Measurements from ENCODE around the gene PFKL.

The PFKL gene

GRCh38 chr21:44363278-44363677, 63.4 kb downstream of the PFKL start:
- no peak for DNase-seq (ENCODE audit: low read depth in 2 of 2)

- no peak for DNase-seq (ENCODE audit: low read depth in 2 of 2)
Observed at GRCh38 chr21:44364151-44365053, 64.5 kb downstream of the PFKL start.

DNA sequence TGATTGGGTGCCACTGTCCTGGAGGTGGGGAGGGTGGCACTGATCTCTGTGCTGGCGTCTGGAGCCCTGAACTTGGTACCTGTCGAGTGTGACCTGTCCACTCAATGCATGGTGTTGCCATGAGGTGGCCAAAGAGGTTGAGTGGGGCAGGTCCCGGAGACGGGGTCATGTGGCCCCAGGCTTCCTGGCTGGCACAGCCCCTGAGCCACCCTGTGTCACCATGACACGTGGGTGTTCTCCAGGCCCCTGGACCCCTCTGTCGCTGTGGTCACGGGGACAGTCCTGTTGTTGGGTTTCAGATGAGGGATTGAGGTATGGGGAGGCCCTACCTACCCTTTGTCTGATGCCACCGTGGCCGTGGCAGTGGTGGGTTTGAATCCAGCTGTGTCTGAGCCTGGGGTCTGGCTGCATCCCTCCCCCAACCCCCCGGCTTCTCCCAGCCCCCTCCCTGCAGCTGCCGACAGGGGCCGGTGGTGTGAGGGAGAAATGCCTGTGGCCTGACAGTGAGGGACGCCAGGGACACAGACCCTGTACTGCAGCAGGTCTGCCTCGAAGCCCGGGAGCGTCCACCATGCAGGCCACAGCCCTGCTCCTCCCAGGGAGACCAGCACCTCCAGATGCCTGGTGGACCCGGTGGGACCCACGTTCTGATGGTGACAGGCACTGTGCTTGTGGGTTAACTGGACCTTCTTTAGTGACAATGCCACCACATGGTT, 65.6 kb downstream of the PFKL start:
- DNase-seq (ENCODE audit: low read depth in 2 of 2) = no peak

- no peak for DNase-seq (ENCODE audit: low read depth in 2 of 2)
Observed at GRCh38 chr21:44365967-44366585, 66.2 kb downstream of the PFKL start.

DNA sequence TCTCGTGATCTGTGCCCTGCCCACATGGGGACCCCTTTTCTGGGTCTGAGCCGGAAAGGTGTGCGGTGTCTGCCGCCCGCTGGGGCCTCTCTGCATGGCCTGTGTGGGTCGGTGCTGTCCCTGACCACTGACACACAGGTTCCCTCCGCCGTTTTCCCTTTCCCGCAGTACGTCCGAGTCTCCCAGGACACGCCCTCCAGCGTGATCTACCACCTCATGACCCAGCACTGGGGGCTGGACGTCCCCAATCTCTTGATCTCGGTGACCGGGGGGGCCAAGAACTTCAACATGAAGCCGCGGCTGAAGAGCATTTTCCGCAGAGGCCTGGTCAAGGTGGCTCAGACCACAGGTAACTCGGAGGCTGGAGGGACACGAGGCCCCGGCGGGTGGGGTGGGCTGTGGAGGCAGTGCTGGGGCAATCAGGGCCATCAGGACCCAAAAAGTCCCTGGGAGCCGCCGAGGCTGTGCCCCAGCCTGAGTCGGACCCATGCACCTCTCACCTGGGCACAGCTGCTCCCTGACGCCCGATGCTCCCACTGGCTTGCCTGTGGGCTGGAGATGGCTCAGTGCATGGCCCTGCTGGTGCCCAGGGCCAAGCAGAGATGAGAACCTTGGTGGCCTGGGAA, 66.8 kb downstream of the PFKL start:
- no peak for DNase-seq (ENCODE audit: low read depth in 2 of 2)

GRCh38 chr21:44368711-44369446, 69.0 kb downstream of the PFKL start:
- no peak for DNase-seq (ENCODE audit: low read depth in 2 of 2)

DNA sequence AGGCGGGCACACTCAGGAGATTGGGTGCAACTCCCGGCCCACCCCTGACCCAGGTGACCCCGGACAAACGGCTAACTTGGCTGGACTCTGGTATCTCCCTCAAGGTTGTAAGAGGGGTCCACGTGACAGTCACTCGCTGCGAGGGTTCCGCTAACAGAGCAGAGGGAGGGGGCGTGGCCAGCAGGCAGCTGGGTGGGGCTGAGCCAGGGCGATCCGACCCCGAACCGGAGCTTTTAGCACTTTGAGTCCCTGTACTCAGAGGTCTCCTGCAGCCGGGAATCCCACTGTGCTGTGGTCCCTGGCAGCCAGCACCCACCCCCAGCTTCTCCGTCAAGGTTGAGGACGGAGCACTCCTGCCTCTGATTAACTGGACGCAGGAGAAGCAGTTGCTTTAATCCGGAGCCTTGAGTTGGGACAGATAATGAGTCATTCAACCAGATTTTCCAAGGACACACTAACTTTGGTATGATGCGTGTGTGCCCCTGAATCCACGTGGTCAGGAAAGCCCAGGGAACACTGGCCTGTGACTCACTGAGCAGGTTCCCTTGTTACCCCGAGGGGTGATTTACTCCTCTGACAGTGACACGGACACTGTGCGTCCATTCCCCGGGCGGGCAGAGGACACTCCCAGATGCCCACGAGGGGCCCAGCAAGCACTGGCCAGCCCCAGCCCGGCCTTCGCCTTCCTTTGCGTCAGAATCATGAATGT, 70.3 kb downstream of the PFKL start:
- DNase-seq (ENCODE audit: low read depth in 2 of 2) = no peak

- DNase-seq (ENCODE audit: low read depth in 2 of 2) = no peak
Observed at GRCh38 chr21:44370786-44371410, 71.0 kb downstream of the PFKL start.

DNA sequence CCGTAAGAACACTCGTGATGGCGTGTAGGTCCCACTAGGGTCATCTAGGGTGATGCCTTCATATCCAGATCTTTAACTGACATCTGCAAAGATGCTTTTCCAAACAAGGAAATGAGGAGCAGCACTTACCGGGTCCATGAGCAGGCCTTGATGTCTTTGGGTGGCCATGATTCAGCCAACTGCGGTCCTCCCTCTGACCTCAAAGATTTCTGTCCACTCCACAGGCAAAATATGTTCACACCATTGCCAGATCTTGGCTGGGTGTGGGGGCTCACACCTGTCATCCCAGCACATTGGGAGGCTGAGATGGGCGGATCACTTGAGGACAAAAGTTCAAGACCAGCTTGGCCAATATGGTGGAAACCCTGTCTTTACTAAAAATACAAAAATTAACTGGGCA, 71.7 kb downstream of the PFKL start:
- DNase-seq (ENCODE audit: low read depth in 2 of 2) = no peak

DNA sequence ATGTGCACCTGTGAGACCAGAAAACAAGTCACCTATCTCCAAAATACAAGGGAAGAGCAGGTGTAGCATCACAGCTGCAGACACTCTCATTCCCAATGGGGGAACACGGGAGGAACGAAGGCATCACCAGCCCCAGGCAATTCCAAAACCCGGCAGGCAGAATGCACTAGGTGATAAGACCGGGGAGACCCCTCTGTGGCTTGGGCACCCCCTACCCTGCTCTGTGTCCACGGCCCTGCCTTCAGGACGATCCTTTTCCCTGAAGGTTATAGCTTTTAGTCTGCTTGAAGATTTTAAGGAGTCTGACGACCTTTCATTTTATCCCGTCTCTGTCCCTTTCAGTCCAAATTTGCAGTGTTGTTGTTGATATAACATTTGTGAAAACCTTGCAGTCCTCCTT, 72.8 kb downstream of the PFKL start:
- no peak for DNase-seq (ENCODE audit: low read depth in 2 of 2)

DNA sequence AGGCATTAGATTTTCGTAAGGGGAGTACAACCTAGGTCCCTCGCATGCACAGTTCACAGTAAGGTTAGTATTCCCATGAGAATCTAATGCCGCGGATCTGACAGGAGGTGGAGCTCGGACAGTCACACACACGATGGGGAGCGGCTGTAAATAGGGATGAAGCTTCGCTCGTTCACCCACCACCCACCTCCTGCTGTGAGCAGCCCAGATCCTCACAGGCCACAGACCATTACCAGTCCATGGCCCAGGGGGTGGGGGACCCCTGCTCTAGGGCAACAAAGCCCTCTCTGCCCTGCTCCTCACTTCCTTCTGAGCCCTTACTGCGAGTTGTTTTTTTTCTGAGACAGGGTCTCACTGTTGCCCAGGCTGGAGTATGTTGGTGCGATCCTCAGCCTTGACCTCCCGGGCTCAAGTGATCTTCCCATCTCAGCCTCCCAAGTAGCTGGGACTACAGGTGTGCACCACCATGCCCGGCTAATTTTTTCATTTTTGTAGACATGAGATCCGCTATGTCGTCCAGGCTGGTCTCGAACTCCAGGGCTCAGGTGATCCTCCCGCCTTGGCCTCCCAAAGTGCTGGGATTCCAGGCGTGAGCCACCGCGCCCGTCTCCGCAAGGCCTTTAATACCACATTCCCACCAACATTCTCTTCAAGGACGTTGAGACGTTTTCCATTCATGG, 74.9 kb downstream of the PFKL start:
- DNase-seq (ENCODE audit: low read depth in 2 of 2) = no peak

DNA sequence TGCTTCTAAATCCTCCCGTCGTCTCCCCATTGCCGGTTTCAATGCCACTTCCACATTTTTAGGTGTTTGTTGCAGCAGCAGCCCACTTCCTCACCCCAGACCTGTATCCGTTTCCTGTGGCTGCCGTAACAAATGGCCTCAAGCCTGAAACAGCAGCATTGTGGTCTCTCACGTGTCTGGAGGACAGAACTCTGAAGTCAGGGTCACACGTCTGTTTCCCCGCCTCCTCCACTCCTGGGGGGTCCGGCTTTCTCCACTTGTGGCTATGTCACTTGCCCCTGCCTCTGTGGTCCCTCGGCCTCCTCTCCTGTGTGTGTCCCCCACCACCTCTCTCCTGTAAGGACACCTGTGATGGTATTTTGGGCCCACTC, 75.4 kb downstream of the PFKL start:
- DNase-seq (ENCODE audit: low read depth in 2 of 2) = no peak

DNA sequence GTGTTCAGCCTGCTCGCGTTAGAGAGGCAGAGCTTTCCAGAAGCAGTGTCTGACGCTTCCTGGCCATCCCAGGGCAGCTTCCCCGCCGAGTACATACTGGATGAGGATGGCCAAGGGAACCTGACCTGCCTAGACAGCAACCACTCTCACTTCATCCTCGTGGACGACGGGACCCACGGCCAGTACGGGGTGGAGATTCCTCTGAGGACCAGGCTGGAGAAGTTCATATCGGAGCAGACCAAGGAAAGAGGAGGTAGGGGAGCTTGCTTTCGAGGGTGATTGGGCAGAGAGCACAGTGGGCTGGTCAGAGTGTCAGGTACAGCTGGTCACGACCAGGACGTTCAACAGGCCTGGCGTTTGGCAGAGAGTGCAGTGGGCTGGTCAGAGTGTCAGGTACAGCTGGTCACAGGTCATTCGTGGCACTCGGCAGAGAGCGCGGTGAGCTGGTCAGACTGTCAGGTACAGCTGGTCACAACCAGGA, 75.9 kb downstream of the PFKL start:
- no peak for DNase-seq (ENCODE audit: low read depth in 2 of 2)

GRCh38 chr21:44376606-44377005, 76.8 kb downstream of the PFKL start:
- no peak for DNase-seq (ENCODE audit: low read depth in 2 of 2)
